Right renal pelvis (tissue), 4 donors: ENCODE results near the gene KIF5C. TPM values are rescaled to one million over a fixed set of nuclear protein-coding genes. Genes with fewer than 3 reads are reported as not detected.
A peak's percentile ranks its signal among the peaks of the same experiment; 100 is the strongest.

Experiments used
- DNase-seq, 4 donors: peaks; one replicate each; pipeline ENCODE4 v3.0.0-alpha.2; 2013; ENCODE audit warnings: low read depth in 4 of 4, low spot score in 3 of 4, missing footprints in 1 of 4
- polyA plus RNA-seq, 4 donors: library from polyadenylated mRNA; unstranded; fragments of 120-200 nt; gene quantifications; one replicate each; pipeline ENCODE4 v1.2.1, GENCODE V29; 2013; ENCODE audit not compliant: insufficient read length in 4 of 4

Gene KIF5C
- polyA plus RNA-seq, 4 donors, result 4.2 to 7.8 (median 4.8) TPM

DNA sequence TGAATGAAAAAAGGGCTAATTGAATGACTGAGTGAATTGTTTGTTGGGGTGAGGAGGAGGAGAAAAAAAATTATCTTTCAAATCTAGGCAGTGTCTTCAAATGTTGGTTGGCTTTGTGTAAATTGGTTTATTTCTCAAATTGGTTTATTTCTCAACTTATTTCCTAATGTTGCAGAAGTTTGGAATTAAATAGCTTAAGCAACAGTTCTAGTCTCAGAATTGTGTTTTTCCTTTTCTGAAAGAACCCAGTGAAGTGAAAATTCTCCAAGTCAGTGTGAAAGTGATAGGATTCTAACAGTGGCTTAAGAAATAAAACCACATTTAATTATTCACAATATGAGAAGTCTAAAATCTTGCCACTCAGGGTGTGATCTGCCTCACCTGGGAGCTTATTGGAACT is 108.9 kb downstream of the KIF5C start:
- DNase-seq, result no peak

DNA sequence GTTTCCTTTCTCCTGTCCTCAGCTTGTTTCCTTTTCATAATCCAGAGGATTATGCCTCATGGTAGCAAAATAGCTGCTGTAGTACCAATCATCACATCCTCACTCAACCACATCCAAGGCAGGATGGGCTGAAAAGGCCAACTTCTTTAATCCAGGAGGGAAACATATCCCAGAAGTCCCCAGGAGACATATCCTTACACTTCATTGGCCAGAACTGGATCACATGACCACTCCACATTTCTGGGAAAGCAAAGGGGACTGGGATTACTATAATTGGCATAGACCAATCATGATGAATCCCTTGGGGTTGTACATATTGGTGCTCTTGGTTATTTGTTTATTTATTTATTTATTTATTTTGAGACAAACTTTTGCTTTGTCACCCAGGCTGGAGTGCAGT is 109.4 kb downstream of the KIF5C start:
- no peak for DNase-seq

DNA sequence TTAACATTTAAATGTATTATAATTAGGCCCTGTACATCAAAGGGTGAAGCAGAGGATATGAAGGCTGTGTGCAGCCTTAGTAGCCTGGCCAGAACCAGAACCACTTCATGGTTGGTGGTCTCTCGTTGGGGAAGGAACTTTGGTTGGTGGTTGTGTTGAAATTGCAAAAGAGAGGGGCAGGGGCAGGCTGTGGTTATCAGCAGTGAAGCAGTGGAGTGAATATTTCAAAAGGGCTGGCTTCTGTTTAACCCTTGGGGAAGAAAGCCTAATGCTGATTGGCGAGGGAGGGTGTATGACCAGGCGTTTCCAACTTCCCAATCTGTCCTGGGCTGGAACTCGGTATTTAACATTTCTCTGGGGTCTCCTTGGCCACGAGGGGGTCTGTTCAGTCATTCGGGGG is 112.3 kb downstream of the KIF5C start:
- no peak for DNase-seq

DNA sequence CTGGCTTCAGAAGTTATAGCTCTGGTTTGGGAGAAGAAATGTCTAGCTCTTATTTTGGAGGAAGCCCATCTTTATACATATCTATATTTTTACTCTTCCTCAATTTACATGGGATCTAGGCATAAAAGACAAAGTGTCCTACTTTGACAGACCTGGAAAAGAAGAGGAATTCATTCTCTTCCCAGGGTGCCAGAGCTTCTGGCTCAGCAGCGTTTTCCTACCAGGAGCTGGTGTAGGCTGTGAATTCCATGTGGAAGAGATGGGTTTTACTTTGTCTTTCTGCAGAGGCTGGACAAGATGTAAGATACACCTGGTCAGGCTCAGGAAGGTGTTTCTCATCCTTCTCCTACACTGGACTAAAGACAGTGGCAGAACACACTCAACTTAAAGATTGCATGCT is 113.3 kb downstream of the KIF5C start:
- no peak for DNase-seq

DNA sequence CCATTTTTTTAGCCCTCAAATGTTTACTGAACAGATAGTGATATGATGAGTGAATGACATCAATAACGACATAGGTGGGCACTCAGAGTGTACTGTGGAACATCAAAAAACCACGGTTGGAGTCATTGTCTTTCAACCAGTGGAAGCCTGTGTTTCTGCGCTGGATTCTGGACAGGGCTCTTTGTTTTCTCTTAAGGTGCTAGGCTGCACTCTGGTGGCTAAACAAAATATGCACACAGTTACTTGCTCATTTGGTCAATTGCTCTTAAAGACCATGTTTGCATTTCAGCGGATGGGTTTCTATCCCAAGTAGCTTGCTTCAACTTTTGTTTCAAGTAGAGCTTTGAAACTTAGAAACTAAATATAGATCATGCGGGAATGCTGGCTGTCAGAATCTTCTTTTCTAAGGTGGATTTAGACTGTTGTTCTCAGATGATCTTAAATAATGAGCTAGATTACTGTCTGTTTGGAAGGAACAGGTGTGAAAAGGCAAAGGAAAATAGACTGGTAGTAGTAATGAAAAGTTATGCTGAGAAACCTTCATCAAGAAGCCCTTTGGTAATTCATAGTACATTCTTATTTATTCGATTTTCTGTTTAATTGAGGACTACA is 115.0 kb downstream of the KIF5C start:
- peak; percentile 51 to 80 (median 70) for DNase-seq

DNA sequence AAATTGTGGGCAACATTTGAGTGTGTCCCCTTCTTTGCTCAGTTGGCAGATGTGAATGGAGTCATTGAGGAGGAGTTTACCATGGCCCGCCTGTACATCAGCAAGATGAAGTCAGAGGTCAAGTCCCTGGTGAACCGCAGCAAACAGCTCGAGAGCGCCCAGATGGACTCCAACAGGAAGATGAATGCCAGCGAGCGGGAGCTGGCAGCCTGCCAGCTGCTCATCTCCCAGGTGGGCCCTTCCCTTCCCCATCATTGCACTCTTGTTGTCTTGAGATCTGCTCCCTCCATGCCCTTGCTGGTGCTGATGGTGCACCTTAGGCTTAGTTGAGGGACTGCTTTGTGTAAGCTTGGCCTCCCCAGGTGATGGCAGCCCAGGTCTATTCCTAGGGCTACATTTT is 115.9 kb downstream of the KIF5C start:
- no peak for DNase-seq

DNA sequence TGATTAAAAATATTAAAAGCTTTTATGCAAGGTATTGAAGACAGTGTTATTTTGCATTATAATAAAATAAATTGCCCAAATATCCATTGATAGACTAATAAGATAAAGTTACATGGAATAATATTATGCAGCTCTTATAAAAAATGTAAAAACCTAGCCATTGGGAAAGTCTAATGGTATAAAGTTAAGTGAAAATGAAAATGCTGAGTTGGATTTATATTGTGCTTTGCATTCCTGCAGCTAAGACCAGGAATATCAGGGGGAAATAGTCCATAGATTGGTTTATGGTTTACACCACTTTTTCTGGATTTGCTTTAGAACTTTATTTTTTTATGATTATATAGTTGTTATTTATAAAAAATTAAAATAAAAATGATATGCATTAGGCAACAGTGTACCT is 117.4 kb downstream of the KIF5C start:
- DNase-seq, result no peak

DNA sequence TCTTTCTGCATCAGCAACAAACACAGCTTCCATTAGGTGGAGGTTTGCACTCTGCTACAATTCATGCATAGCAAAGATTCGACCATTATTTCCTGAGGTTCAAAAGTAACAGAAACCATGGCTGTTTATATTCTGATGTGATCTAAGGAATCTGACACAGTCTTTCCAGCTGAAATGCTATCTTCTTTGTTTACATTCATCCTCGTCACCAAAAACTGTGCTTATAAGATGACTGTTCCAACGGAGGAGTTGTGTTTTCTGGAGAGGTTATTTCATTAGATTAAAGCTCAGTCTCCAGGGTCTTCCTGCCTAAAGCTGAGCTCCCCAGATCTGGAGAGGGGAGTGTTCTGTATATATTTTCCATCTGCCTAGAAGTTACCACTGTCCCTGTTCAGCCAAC is 118.3 kb downstream of the KIF5C start:
- no peak for DNase-seq

DNA sequence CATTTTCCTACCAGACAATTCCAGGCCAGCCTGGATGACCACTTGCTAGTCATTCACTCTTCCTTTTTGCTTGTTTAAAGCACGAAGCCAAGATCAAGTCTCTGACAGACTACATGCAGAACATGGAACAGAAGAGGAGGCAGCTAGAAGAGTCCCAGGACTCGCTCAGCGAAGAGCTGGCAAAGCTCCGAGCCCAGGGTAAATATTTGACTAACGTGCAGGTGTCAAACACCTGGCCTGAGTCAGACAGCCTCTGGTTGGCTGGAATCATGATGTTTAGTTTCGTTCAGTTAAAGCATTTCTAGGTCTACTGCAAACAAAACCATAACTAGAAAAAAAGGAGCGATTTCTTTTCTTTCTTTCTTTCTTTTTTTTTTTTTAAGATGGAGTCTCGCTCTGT is 119.3 kb downstream of the KIF5C start:
- DNase-seq, result no peak

DNA sequence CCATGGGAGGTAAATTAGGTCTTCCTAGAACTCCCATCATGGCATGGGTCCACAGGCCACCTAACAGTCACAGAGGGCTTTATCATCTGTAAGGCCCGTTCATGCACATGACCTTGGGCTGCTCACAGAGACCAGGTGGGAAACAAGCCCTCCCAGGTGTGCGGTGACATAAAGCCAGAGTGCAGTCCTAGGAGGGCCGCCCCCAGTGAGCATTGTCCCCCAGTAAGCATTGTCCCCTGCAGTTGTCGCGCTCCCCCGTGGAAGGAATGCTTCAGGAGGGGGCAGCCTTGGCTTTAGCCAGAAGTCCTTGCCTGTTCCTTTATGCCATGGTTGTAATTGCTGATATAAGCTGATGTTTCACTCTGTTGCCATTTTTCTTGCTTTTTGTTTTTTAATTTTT is 121.8 kb downstream of the KIF5C start:
- DNase-seq, result no peak

DNA sequence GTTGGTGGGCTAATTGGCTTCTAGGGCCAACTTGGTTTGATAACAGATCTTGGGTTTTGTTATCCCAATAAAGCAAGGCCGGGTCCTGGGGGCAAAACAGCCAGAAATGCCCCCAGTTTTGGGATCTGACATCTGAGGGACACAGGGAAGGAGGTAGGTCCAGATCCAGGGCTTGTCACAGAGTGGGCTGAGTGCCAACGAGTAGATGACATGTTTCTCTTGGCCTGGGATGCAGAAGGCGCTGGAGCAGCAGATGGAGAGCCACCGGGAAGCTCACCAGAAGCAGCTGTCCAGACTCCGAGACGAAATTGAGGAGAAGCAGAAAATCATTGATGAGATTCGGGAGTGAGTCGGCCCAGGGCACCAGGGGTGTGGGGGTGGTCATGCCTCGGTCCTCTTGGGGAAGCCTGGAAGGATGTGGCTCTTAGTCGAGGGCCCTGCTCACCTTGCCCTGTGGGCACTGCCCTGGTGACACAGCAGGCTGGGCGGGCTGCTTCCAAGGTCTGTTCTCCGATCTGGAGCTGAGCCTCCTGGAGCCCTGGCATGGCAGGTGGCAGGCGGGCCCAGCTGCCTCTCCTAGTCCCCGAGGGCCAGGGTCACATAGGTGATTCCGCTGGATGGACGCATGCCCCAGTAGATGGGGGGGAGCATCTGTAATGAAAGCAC is 123.3 kb downstream of the KIF5C start:
- DNase-seq, result no peak

DNA sequence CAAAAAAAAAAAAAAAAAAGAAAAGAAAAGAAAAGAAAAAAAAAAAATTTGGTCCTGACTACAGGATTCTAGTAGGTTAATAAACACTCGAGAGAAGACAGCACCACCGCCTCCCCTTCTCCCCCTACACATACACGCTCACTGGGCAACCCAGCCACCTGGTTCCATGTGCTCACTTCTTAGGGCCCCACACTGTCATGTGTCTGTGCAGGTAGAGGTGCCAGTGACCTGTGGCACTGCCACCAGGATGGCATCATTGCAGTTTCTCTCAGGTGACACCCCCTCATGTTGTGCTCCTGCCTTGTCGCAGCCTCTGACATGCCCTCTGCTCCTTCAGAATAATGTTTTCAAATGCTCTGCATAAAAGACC is 123.8 kb downstream of the KIF5C start:
- no peak for DNase-seq

DNA sequence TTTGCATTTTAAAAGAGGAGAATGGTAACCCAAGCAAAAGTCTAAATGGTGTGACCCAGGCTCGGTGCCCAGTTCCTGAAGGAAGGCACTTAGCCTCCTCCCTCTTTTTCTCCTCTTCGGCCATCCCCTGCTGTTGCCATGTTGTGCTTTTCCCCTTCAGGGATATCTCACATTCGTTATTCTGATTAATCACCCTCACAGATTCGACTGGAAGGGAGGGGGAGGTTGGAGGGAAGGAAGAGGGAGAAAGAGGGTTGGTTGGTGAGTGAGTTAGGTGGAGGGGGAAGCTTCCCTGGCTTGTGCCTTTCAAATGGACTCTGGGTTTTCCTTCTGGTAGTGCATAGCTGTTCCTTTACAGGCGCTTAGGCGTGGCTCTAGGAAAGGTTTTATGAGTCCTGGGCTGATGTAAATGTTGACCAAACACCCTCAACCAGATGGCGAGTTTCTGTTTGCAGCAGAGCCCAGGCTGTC is 124.5 kb downstream of the KIF5C start:
- DNase-seq, result no peak

DNA sequence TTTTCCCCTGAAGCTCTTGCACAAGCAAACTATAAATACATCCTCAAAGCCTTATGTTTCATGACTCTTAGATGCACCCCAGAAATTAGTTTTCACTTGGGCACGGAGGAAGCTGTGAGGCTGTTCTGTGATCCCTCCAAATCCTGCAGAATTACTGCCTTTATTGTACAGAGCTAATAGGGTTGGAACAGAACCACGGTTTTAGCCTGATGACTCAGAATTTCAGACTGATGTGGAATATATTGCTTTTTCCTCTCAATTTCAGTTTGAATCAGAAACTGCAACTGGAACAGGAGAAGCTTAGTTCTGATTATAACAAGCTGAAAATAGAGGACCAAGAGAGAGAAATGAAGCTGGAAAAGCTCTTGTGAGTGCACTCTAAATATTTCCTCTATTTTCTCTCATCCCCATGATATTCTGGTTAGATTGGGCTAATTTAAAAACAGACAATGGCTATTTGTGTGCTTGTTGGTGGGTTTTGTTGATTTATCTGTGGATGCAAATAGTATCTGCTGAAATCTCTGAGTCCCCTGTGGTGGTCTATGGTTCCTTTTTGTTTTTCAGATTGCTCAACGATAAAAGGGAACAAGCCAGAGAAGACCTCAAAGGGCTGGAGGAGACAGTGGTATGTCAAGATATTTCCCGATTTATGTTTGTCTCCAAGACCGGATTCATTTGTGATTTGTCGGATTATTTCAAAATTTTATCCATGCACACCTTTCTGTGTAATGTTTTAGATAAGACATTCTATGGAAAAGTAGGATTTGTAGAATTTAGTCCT is 125.3 kb downstream of the KIF5C start:
- no peak for DNase-seq

DNA sequence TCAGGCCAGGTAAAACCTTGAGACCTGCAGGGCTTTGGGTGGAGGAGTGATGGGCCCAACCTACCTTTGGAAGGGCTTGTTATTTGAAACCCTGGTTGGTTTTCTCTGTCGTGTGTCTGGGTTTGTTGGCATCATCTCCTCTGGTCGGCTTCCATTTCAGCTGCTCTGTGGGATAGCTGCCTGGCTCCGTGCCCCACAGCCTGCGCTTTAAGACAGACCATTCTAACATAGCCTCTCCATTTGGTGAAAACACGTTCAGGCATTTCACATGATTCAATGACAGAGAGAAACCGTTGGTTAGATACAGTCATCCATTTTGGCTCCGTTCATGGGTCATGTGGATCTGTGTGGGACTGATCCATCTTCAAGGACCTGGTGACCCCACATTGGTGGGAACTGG is 126.5 kb downstream of the KIF5C start:
- DNase-seq, result no peak

DNA sequence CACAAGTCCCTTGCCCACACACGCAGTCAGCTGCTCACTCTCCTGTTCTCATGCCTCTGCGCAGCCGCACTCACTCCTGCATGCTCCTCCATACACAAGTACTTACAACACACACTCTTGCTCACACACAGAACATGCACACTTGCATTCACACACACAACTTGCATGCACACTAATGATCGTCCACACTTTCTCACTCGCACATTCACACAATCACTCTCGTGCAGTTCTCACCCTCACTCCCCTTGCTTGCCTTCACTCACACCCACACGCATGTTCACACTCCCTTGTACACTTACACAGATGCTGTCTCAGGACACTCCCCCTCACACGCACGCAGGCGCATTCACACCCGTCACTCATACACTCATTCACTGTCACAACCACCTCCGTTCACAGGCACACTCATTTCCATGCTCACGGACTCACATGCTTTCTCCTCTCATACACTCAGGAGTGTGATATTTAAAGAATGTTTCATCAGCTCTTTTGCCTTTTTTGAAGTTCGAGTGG is 127.4 kb downstream of the KIF5C start:
- DNase-seq, result no peak

DNA sequence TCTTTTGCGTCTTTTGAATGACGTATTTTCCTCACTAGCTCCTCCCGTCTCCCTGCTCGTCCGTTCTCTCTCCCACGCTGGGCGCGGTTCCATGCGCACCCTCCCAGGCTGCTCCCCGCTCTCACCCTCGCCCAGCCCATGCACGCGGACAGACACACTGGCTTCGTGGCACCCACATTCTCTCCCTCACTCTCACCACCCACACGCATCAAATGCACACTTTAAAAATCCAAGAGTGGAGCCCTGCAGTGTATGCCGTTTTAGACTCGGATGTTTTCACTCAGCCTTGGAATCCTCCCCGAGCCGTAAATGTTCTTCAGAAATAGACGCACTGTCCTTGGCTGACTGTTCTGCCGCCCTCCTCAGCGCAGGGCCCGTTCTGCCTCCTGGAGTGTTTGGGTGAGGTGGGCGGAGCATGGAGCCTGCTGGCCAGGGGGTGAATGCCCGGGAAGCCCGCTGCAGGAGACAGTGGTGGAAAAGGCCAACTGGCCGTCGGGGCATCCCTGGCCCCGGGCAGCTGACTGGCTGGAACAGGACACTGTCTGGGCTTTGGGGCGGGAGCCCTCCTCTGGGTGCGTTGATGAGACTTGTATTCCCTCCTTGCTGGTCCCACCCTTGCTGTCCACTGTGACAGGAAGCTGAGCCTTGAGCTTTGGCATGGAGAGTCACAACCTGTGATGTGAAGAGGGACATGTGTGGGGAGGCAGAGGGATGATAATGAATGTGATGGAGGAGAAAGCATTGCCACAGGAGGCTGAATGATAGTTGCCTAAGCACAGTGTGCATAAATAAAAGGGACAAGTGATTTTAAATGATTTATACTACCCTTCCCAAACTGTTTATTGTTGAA is 128.1 kb downstream of the KIF5C start:
- DNase-seq, result no peak

DNA sequence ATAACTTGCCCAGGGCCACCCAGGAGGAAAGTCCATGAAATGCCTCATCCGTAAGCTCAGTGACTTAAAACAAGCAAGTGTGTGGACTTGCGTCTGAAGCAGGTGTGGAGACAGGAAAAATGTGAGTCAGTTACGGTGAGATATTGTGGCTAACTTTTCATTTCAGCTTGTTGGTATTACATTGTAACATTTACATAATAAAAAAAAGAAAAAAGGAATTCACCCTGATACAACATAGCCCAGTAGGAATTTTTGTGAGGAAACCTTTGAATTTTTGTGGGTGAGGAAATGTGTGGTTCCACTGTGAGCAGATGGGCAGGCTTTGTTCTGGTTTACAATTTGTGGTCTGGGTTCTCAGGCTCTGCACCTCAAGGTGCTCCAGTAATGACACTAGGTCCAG is 129.8 kb downstream of the KIF5C start:
- no peak for DNase-seq

DNA sequence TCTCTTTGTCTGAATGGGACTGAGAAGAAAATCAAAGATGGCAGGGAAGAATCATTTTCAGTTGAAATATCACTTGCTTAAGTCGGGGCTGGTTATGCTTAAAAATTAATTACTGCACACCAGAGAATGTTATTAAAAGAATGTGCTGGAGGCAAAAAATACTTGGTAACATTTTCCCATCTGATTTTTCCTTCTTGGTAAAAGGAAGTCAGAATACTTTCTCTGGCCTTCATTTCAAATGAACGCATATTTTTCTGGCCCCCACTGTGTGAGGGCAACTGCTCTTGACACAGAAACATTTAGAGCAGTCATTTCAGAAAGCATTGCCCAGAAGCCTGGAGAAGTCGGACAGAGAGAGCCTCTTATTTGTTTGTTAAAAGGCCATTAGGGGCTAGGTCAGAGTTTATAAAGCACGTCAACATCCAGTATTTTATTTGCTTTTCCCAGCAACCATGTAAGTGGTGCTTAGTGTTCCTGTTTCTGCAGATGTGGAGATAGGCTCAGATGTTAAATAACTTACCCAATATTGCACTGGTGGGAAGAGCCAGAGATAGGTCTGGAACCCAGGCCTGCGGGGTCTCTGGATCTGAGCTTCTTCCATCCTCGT is 130.5 kb downstream of the KIF5C start:
- DNase-seq, result no peak

DNA sequence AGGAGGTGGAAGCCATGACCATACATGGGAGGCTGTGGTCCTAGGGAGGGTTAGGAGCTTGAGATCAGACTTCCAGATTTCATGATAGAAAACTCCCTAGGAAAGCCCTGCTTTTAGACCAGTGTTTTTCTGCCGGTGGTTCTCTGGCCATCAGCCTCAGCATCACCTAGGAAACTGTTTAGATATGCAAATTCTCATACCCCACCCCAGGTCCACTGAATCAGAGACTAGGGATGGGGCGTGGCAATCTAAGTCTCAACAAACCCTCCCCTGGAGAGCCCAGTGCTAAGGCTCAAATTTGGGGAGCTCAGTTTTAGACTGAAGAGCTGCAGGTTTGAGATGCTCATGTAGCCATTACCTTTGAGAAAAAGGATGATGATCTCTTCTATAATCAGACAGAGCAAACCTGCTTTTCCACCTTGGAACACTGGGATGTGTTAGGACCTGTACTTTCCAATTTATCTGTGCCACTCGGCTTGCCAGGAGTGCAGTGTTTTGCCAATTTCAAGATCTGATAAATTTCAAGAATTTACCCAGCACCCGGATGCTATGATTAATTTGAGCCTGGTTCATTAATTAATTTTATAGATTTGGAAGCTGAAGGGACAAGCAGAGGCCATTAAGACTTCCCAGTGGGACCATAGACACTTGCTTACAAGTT is 132.0 kb downstream of the KIF5C start:
- DNase-seq, result no peak
